Measurements from ENCODE around the gene H6PD. TPM values are rescaled to one million over a fixed set of nuclear protein-coding genes. Genes with fewer than 3 reads are reported as not detected.
A peak's percentile ranks its signal among the peaks of the same experiment; 100 is the strongest.

The H6PD gene
- total and polyA plus RNA-seq, 2 experiments from 2014 or later, result 1.2 to 4.7 TPM

DNA sequence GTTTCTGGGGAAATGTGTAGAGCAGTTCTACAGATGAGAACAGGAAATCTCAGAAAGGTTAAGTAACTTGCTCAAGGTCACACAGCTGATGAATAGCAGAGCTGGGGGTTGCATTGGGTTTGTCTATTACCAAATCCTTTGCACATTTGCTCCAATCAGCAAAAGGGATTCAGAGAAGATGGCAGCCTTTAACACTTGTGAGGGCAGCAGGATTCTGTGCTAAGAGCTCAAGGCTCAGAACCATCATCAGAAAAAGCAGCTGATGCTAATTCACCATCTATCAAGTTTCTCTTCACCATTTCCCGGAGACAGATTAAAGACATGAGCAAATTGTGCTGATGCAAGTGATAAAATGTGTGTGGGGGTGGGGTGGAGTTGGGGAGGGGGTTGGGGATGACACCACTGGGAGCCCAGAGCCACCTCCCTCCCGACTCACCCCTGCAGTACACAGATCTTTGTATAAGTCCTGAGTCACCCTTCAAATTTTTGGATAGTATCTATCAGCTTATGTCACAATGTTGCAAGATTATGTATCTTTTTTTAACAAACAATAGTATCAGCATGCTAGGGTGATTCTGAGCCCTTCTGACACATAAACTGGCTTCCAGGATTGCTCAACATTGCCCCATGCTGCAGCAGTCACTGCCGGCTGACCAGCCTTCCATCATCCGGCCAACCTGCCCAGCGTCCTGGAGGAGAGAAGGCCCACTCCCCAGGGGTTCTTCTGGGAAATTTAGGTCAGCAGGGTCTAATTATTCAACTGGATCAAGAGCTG, 55.3 kb downstream of the H6PD start (continued):
- TF ChIP-seq, protein P1, sequence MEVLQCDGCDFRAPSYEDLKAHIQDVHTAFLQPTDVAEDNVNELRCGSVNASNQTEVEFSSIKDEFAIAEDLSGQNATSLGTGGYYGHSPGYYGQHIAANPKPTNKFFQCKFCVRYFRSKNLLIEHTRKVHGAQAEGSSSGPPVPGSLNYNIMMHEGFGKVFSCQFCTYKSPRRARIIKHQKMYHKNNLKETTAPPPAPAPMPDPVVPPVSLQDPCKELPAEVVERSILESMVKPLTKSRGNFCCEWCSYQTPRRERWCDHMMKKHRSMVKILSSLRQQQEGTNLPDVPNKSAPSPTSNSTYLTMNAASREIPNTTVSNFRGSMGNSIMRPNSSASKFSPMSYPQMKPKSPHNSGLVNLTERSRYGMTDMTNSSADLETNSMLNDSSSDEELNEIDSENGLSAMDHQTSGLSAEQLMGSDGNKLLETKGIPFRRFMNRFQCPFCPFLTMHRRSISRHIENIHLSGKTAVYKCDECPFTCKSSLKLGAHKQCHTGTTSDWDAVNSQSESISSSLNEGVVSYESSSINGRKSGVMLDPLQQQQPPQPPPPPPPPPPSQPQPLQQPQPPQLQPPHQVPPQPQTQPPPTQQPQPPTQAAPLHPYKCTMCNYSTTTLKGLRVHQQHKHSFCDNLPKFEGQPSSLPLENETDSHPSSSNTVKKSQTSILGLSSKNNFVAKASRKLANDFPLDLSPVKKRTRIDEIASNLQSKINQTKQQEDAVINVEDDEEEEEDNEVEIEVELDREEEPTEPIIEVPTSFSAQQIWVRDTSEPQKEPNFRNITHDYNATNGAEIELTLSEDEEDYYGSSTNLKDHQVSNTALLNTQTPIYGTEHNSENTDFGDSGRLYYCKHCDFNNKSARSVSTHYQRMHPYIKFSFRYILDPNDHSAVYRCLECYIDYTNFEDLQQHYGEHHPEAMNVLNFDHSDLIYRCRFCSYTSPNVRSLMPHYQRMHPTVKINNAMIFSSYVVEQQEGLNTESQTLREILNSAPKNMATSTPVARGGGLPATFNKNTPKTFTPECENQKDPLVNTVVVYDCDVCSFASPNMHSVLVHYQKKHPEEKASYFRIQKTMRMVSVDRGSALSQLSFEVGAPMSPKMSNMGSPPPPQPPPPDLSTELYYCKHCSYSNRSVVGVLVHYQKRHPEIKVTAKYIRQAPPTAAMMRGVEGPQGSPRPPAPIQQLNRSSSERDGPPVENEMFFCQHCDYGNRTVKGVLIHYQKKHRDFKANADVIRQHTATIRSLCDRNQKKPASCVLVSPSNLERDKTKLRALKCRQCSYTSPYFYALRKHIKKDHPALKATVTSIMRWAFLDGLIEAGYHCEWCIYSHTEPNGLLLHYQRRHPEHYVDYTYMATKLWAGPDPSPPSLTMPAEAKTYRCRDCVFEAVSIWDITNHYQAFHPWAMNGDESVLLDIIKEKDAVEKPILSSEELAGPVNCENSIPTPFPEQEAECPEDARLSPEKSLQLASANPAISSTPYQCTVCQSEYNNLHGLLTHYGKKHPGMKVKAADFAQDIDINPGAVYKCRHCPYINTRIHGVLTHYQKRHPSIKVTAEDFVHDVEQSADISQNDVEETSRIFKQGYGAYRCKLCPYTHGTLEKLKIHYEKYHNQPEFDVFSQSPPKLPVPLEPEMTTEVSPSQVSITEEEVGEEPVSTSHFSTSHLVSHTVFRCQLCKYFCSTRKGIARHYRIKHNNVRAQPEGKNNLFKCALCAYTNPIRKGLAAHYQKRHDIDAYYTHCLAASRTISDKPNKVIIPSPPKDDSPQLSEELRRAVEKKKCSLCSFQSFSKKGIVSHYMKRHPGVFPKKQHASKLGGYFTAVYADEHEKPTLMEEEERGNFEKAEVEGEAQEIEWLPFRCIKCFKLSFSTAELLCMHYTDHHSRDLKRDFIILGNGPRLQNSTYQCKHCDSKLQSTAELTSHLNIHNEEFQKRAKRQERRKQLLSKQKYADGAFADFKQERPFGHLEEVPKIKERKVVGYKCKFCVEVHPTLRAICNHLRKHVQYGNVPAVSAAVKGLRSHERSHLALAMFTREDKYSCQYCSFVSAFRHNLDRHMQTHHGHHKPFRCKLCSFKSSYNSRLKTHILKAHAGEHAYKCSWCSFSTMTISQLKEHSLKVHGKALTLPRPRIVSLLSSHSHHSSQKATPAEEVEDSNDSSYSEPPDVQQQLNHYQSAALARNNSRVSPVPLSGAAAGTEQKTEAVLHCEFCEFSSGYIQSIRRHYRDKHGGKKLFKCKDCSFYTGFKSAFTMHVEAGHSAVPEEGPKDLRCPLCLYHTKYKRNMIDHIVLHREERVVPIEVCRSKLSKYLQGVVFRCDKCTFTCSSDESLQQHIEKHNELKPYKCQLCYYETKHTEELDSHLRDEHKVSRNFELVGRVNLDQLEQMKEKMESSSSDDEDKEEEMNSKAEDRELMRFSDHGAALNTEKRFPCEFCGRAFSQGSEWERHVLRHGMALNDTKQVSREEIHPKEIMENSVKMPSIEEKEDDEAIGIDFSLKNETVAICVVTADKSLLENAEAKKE (CRISPR knock-in tag; IDR thresholded peaks at IDR 0.05), result no peak
- TF ChIP-seq POLR2AphosphoS5 (IDR thresholded peaks at IDR 0.05; ENCODE audit: low read depth), result no peak
- no peak for TF ChIP-seq JUNB (IDR thresholded peaks at IDR 0.05; ENCODE audit: unreplicated experiment)
- TF ChIP-seq ZNF331 (CRISPR knock-in tag; IDR thresholded peaks at IDR 0.05; ENCODE audit: low read depth), result no peak
- TF ChIP-seq EZH2 (IDR thresholded peaks at IDR 0.05; ENCODE audit: low read depth, unreplicated experiment), result no peak

DNA sequence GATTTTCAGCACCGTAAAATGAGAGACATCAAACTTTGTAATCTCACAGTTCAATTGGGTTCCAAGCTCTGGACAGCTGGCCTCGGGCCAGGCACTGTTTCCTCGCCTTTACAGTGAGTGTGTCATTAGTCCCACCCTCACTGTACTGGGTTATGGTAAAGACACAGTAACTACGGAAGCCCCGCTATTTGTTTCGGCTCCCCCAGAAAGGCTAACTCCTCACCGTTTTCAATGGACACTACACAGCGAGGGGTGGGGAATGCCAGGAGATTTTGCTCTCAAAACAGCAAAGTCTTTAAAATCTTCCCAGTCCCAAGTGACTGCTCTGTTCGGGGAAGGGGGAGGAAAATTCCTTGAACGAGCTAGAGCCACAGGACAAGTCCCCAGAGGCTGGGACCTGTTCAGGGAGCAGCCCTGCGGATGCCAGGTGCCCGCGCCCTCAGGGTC, 57.4 kb downstream of the H6PD start:
- no peaks in the 10 kb centered on the region; the same call in 1 of the 2 replicates for H3K4me1 ChIP-seq (ENCODE audit: insufficient read depth)
- H3K79me2 ChIP-seq (replicated peaks; ENCODE audit: insufficient read depth), result no peaks in the 10 kb centered on the region
- peaks cover 11% of the 10 kb centered on the region; the same call in 2 of the 3 replicates for H3K4me1 Mint-ChIP-seq
- H3K36me3 Mint-ChIP-seq (ENCODE audit: low read depth), result peaks cover 4% of the 10 kb centered on the region; the same call in 2 of the 3 replicates
- peak overlapping the region; percentile 79 for H3K4me3 ChIP-seq
- H3K9me3 Mint-ChIP-seq, result peaks cover 19% of the 10 kb centered on the region
- no peaks in the 10 kb centered on the region for H3K9me2 ChIP-seq (ENCODE audit: insufficient read depth)
- peak overlapping the region; percentile 68 for H3K4me3 Mint-ChIP-seq
- no peak overlapping the region for H3K27ac Mint-ChIP-seq
- no peaks in the 10 kb centered on the region for H3K36me3 ChIP-seq (ENCODE audit: insufficient read depth)
- 0 out of 2 replicates have a peak, but pooled peaks cover 7% of the 10 kb centered on the region for H3F3A ChIP-seq (replicated peaks; ENCODE audit: low read depth)
- DNase-seq (ENCODE audit: low spot score), result peak; percentile 58
- peaks cover 28% of the 10 kb centered on the region for H3K27me3 ChIP-seq (ENCODE audit: insufficient read depth)
- no peaks in the 10 kb centered on the region; the same call in 1 of the 2 replicates for H4K20me1 ChIP-seq (replicated peaks; ENCODE audit: insufficient read depth)
- H3K4me2 ChIP-seq, result peak overlapping the region; percentile 90
- H3K27me3 Mint-ChIP-seq (ENCODE audit: insufficient read depth, low read depth, poor library complexity), result peaks cover 10% of the 10 kb centered on the region
- peak overlapping the region; percentile 90; the same call in 1 of the 2 replicates for H2AFZ ChIP-seq
- peak; percentile 51 for ATAC-seq
- H3K27ac ChIP-seq (ENCODE audit: low read depth), result no peak overlapping the region
- TF ChIP-seq STAT1 (IDR thresholded peaks at IDR 0.05; ENCODE audit: unreplicated experiment) (no peak), ZNF114 (CRISPR knock-in tag; IDR thresholded peaks at IDR 0.05) (no peak), JUNB (IDR thresholded peaks at IDR 0.05; ENCODE audit: unreplicated experiment) (no peak), POLR2AphosphoS5 (IDR thresholded peaks at IDR 0.05; ENCODE audit: low read depth) (no peak), NANOG (IDR thresholded peaks at IDR 0.05; ENCODE audit: borderline replicate concordance) (no peak), EZH2 (IDR thresholded peaks at IDR 0.05; ENCODE audit: low read depth, unreplicated experiment) (no peak), ZNF331 (CRISPR knock-in tag; IDR thresholded peaks at IDR 0.05; ENCODE audit: low read depth) (no peak)
- TF ChIP-seq, protein P2, sequence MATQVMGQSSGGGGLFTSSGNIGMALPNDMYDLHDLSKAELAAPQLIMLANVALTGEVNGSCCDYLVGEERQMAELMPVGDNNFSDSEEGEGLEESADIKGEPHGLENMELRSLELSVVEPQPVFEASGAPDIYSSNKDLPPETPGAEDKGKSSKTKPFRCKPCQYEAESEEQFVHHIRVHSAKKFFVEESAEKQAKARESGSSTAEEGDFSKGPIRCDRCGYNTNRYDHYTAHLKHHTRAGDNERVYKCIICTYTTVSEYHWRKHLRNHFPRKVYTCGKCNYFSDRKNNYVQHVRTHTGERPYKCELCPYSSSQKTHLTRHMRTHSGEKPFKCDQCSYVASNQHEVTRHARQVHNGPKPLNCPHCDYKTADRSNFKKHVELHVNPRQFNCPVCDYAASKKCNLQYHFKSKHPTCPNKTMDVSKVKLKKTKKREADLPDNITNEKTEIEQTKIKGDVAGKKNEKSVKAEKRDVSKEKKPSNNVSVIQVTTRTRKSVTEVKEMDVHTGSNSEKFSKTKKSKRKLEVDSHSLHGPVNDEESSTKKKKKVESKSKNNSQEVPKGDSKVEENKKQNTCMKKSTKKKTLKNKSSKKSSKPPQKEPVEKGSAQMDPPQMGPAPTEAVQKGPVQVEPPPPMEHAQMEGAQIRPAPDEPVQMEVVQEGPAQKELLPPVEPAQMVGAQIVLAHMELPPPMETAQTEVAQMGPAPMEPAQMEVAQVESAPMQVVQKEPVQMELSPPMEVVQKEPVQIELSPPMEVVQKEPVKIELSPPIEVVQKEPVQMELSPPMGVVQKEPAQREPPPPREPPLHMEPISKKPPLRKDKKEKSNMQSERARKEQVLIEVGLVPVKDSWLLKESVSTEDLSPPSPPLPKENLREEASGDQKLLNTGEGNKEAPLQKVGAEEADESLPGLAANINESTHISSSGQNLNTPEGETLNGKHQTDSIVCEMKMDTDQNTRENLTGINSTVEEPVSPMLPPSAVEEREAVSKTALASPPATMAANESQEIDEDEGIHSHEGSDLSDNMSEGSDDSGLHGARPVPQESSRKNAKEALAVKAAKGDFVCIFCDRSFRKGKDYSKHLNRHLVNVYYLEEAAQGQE (IDR thresholded peaks at IDR 0.05; ENCODE audit: unreplicated experiment), result no peak
- TF ChIP-seq, protein P3, sequence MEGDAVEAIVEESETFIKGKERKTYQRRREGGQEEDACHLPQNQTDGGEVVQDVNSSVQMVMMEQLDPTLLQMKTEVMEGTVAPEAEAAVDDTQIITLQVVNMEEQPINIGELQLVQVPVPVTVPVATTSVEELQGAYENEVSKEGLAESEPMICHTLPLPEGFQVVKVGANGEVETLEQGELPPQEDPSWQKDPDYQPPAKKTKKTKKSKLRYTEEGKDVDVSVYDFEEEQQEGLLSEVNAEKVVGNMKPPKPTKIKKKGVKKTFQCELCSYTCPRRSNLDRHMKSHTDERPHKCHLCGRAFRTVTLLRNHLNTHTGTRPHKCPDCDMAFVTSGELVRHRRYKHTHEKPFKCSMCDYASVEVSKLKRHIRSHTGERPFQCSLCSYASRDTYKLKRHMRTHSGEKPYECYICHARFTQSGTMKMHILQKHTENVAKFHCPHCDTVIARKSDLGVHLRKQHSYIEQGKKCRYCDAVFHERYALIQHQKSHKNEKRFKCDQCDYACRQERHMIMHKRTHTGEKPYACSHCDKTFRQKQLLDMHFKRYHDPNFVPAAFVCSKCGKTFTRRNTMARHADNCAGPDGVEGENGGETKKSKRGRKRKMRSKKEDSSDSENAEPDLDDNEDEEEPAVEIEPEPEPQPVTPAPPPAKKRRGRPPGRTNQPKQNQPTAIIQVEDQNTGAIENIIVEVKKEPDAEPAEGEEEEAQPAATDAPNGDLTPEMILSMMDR (conservative IDR thresholded peaks at IDR 0.05; ENCODE audit: low read depth in 2 of 2), result no peak
- TF ChIP-seq, protein P4, sequence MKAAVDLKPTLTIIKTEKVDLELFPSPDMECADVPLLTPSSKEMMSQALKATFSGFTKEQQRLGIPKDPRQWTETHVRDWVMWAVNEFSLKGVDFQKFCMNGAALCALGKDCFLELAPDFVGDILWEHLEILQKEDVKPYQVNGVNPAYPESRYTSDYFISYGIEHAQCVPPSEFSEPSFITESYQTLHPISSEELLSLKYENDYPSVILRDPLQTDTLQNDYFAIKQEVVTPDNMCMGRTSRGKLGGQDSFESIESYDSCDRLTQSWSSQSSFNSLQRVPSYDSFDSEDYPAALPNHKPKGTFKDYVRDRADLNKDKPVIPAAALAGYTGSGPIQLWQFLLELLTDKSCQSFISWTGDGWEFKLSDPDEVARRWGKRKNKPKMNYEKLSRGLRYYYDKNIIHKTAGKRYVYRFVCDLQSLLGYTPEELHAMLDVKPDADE (IDR thresholded peaks at IDR 0.05), result no peak
